OCI-LY7 (cell line): Measurements from ENCODE around the gene DHRS9. TPM values are rescaled to one million over a fixed set of nuclear protein-coding genes. Genes with fewer than 3 reads are reported as not detected.

Experiments
- BruUV-seq: library from RNA; stranded (reverse); fragments of 400-500 nt; replicated peaks from 2 replicates; lab custom pipeline; 2021; lab: Mats Ljungman, UMichigan
- CTCF ChIA-PET: fragments of 300-600 bp; sonication (Branson Sonifier 250); formaldehyde crosslinking; loops from one replicate; lab custom pipeline; 2022; ENCODE audit warnings: antibody characterized with exemption; ENCODE audit not compliant: unreplicated experiment; lab: Charles Lee
- POLR2A ChIA-PET: fragments of 300-600 bp; sonication (Branson Sonifier 250); formaldehyde crosslinking; loops from one replicate; lab custom pipeline; 2022; ENCODE audit warnings: antibody characterized with exemption; lab: Charles Lee
- DNase-seq: peaks from one replicate; pipeline ENCODE4 v3.0.0-alpha.2; 2015; ENCODE audit warnings: low spot score
- H2AFZ ChIP-seq: fragments of 200-600 bp; sonication (generic), shearing (Covaris generic); 2 replicates; pipeline ENCODE4 v1.6.1; 2014; ENCODE audit warnings: mild to moderate bottlenecking, antibody characterized with exemption, low read length, moderate library complexity
- H3K27ac ChIP-seq: fragments of 200-600 bp; sonication (generic); 2 replicates; pipeline ENCODE4 v1.5.1; 2014; ENCODE audit warnings: mixed run types, low read depth, mild to moderate bottlenecking, moderate library complexity, low read length, inconsistent platforms; ENCODE audit not compliant: poor library complexity, severe bottlenecking
- H3K36me3 ChIP-seq: fragments of 200-600 bp; sonication (generic); 2 replicates; pipeline ENCODE4 v1.6.1; 2014; ENCODE audit warnings: mild to moderate bottlenecking, antibody characterized with exemption, low read length, moderate library complexity, mixed read lengths; ENCODE audit not compliant: insufficient read depth
- H3K4me1 ChIP-seq: fragments of 200-600 bp; sonication (generic); 2 replicates; pipeline ENCODE4 v1.5.1; 2014; ENCODE audit warnings: mild to moderate bottlenecking, low read length; ENCODE audit not compliant: insufficient read depth, poor library complexity, severe bottlenecking
- H3K4me2 ChIP-seq: fragments of 200-600 bp; sonication (generic); 2 replicates; pipeline ENCODE4 v1.6.1; 2014; ENCODE audit warnings: mild to moderate bottlenecking, low read length
- H3K4me3 ChIP-seq: fragments of 200-600 bp; sonication (generic); 2 replicates; pipeline ENCODE4 v1.5.1; 2014; ENCODE audit warnings: mild to moderate bottlenecking, low read depth, low read length; ENCODE audit not compliant: poor library complexity, severe bottlenecking
- H3K79me2 ChIP-seq: fragments of 200-600 bp; sonication (generic); 2 replicates; pipeline ENCODE4 v1.6.1; 2016; ENCODE audit warnings: low read depth, mild to moderate bottlenecking, low read length, moderate library complexity, mixed read lengths; ENCODE audit not compliant: insufficient read depth
- H3K9me2 ChIP-seq: fragments of 200-600 bp; sonication (generic); 2 replicates; pipeline ENCODE4 v1.6.1; 2016; ENCODE audit warnings: mild to moderate bottlenecking, low read length, mixed read lengths; ENCODE audit not compliant: insufficient read depth
- H3K9me3 ChIP-seq: fragments of 200-600 bp; sonication (generic); 2 replicates; pipeline ENCODE4 v1.6.1; 2014; ENCODE audit warnings: mild to moderate bottlenecking, mixed run types, low read length, mixed read lengths
- H4K20me1 ChIP-seq: fragments of 200-600 bp; sonication (generic); 2 replicates; pipeline ENCODE4 v1.6.1; 2014; ENCODE audit warnings: mild to moderate bottlenecking, antibody characterized with exemption, low read length, moderate library complexity, mixed read lengths; ENCODE audit not compliant: insufficient read depth
- EZH2phosphoT487 ChIP-seq: fragments of 200-600 bp; sonication (generic); IDR thresholded peaks from 2 replicates; pipeline ENCODE4 v1.6.1; 2018; ENCODE audit warnings: low read depth, borderline replicate concordance, mild to moderate bottlenecking, mixed run types, antibody characterized with exemption, low read length, moderate library complexity, mixed read lengths
- intact Hi-C: fragments of 100-400 bp; cut with micrococcal nuclease; formaldehyde crosslinking; loops from one replicate; pipeline ENCODE4 v1.10.0; 2022; ENCODE audit not compliant: unreplicated experiment
- total RNA-seq, 2 experiments: library from RNA; depleted of rRNA in 1 of 2; stranded (reverse); fragments of >200 nt in 1 of 2; shearing (Covaris generic) in 1 of 2; gene quantifications; 2 replicates each; pipeline ENCODE4 v1.2.3, GENCODE V29; 2014 to 2022
- TF ChIP-seq, protein P1 (sequence below): fragments of 200-600 bp; sonication (generic); conservative IDR thresholded peaks from 2 replicates; pipeline ENCODE4 v1.5.1; 2014; ENCODE audit warnings: mild to moderate bottlenecking, antibody characterized with exemption, low read length, moderate library complexity, mixed read lengths

Gene DHRS9
- total RNA-seq, 2 experiments from 2014 or later = 0.59 TPM; not detected in 1

DNA sequence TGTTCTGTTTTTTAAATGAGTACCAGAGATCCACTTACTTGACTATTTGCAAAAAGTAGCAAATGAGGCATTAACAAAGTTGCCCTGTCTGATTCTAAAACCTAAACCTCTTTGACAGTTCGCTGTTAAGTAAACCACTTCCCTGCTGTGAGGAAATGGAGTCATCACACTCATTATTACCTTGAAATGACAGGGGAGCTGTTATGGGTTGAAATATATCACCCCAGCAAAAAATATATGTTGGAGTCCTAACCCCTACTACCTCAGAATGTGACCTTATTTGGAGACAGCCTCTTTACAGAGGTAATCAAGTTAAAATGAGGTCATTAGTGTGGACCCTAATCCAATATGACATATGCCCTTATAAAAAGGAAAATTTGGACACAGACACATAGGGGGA lies 36.1 kb downstream of the DHRS9 start:
- Histone ChIP-seq H3K4me3 (no peak overlapping the region), H3K27ac (no peak overlapping the region), H3K79me2 (no peaks in the 10 kb centered on the region), H3K36me3 (no peaks in the 10 kb centered on the region), H3K9me3 (no peaks in the 10 kb centered on the region), H3K4me1 (peaks cover 32% of the 10 kb centered on the region), H3K4me2 (no peak overlapping the region), H2AFZ (no peak overlapping the region), H4K20me1 (no peaks in the 10 kb centered on the region), H3K9me2 (no peaks in the 10 kb centered on the region)
- ChIA-PET POLR2A (interaction anchor here (0.5 to 0.8 kb wide), 3 partner anchors 9 to 126 kb away, joined by 3 to 7 read pairs (median 4); no protein-coding TSS in a partner anchor), CTCF (interaction anchor here (0.9 kb wide), 1 partner anchor 9 kb away, joined by 3 read pairs; no protein-coding TSS in a partner anchor)
- no TSS peak for BruUV-seq
- intact Hi-C loops = no loop called here
- TF ChIP-seq EZH2phosphoT487 = no peak
- TF ChIP-seq, protein P1, sequence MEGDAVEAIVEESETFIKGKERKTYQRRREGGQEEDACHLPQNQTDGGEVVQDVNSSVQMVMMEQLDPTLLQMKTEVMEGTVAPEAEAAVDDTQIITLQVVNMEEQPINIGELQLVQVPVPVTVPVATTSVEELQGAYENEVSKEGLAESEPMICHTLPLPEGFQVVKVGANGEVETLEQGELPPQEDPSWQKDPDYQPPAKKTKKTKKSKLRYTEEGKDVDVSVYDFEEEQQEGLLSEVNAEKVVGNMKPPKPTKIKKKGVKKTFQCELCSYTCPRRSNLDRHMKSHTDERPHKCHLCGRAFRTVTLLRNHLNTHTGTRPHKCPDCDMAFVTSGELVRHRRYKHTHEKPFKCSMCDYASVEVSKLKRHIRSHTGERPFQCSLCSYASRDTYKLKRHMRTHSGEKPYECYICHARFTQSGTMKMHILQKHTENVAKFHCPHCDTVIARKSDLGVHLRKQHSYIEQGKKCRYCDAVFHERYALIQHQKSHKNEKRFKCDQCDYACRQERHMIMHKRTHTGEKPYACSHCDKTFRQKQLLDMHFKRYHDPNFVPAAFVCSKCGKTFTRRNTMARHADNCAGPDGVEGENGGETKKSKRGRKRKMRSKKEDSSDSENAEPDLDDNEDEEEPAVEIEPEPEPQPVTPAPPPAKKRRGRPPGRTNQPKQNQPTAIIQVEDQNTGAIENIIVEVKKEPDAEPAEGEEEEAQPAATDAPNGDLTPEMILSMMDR = no peak
- DNase-seq = no peak

GRCh38 chr2:169106134-169106533 lies 36.8 kb downstream of the DHRS9 start:
- H3K79me2 ChIP-seq = no peaks in the 10 kb centered on the region
- no peaks in the 10 kb centered on the region for H4K20me1 ChIP-seq
- H3K27ac ChIP-seq = no peak overlapping the region
- no peak overlapping the region for H3K4me3 ChIP-seq
- peaks cover 25% of the 10 kb centered on the region for H3K4me1 ChIP-seq
- H3K9me3 ChIP-seq = no peaks in the 10 kb centered on the region
- H3K36me3 ChIP-seq = no peaks in the 10 kb centered on the region
- ChIA-PET POLR2A (interaction anchor here (0.5 to 0.8 kb wide), 3 partner anchors 10 to 126 kb away, joined by 3 to 7 read pairs (median 4); no protein-coding TSS in a partner anchor), CTCF (interaction anchor here (0.9 kb wide), 1 partner anchor 10 kb away, joined by 3 read pairs; no protein-coding TSS in a partner anchor)
- no peak overlapping the region for H3K4me2 ChIP-seq
- no peak overlapping the region for H2AFZ ChIP-seq
- BruUV-seq = no TSS peak
- intact Hi-C loops = no loop called here
- no peak for DNase-seq
- H3K9me2 ChIP-seq = no peaks in the 10 kb centered on the region
- TF ChIP-seq EZH2phosphoT487 = no peak
- TF ChIP-seq, protein P1 = no peak
